Chondrocyte (in vitro differentiated cells): Measurements from ENCODE around the gene MYMK. TPM values are rescaled to one million over a fixed set of nuclear protein-coding genes. Genes with fewer than 3 reads are reported as not detected.

Experiments used
- DNase-seq: peaks from one replicate; pipeline ENCODE4 v3.0.0; 2021; ENCODE audit warnings: mixed read lengths, low spot score
- H3K27ac Mint-ChIP-seq: one replicate; pipeline ENCODE4 v1.8.0; 2021; ENCODE audit warnings: mild to moderate bottlenecking, moderate library complexity, mixed read lengths; ENCODE audit not compliant: unreplicated experiment
- H3K27me3 Mint-ChIP-seq: 2 replicates; pipeline ENCODE4 v1.8.0; 2021; ENCODE audit warnings: low read depth, mixed read lengths
- H3K36me3 Mint-ChIP-seq: 2 replicates; pipeline ENCODE4 v1.8.0; 2021; ENCODE audit warnings: low read depth, mixed read lengths
- H3K4me1 Mint-ChIP-seq: 2 replicates; pipeline ENCODE4 v1.8.0; 2021; ENCODE audit warnings: low read depth, mild to moderate bottlenecking, mixed read lengths
- H3K4me3 Mint-ChIP-seq: one replicate; pipeline ENCODE4 v1.8.0; 2021; ENCODE audit warnings: mild to moderate bottlenecking, moderate library complexity, mixed read lengths; ENCODE audit not compliant: unreplicated experiment
- H3K9me3 Mint-ChIP-seq: 2 replicates; pipeline ENCODE4 v1.8.0; 2021; ENCODE audit warnings: low read depth, mixed read lengths
- total RNA-seq: library from RNA; stranded (reverse); gene quantifications from 3 replicates; pipeline ENCODE4 v1.2.1, GENCODE V29; 2021
- TF ChIP-seq, protein P1 (sequence below): fragments of 200-600 bp; sonication (generic); IDR thresholded peaks from 2 replicates; pipeline ENCODE4 v1.5.0; 2021; ENCODE audit warnings: antibody characterized with exemption, mild to moderate bottlenecking, moderate library complexity

The MYMK gene
- total RNA-seq, 1 donor from 2014 or later, result not detected

DNA sequence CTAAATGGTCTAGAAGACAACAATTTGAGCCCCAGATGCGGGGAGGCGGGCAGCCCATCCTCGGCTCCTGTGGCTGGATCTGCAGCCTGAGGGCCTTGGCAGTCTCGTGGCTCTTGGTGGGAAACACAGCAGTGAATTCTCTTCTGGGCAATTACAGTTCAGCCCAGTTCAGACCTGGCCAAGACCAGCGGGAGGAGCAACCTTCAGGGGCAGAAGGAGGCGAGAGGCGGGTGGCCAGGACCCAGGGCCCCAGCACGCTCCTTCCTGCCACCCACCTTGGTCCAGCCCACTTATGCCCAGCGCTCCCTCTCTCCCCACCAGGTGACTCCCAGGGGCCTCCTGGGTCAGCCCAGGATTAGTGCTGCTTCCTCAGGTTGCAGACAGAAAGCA, 7.8 kb downstream of the MYMK start:
- no peaks in the 10 kb centered on the region for H3K9me3 Mint-ChIP-seq

DNA sequence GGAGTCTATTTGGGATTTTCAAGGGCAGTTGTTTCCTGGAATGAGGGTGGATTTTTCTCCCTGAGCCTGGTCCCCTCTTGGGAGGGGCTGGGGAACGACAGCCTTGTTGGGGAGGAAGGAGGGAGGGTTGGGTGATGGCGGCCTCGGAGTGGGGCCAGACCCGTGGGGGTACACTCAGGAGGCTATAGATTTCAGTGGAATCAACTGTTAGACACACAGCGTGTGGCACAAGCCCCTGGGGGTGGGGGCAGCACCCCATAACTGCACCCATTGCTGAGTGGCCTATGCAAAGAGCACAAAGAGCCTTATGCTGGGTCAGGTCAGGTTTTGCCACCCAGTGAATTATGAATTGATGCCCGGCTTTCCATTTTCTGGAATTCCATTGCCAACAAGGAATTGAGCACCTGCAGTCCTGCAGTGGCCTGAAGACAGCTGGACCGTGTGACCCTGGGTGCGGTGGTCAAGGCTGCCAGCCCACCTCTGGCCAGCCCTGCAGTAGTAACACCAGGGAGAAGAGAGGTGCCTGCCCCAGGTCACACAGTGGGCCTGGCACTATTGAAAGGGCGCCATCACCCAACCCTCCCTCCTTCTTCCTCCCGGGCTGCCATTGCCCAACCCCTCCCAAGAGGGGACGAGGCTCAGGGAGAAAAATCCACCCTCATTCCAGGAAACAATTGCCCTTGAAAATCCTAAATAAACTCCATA, 8.4 kb downstream of the MYMK start:
- peaks cover 12% of the 10 kb centered on the region for H3K4me1 Mint-ChIP-seq
- H3K36me3 Mint-ChIP-seq, result no peaks in the 10 kb centered on the region
- TF ChIP-seq, protein P1, sequence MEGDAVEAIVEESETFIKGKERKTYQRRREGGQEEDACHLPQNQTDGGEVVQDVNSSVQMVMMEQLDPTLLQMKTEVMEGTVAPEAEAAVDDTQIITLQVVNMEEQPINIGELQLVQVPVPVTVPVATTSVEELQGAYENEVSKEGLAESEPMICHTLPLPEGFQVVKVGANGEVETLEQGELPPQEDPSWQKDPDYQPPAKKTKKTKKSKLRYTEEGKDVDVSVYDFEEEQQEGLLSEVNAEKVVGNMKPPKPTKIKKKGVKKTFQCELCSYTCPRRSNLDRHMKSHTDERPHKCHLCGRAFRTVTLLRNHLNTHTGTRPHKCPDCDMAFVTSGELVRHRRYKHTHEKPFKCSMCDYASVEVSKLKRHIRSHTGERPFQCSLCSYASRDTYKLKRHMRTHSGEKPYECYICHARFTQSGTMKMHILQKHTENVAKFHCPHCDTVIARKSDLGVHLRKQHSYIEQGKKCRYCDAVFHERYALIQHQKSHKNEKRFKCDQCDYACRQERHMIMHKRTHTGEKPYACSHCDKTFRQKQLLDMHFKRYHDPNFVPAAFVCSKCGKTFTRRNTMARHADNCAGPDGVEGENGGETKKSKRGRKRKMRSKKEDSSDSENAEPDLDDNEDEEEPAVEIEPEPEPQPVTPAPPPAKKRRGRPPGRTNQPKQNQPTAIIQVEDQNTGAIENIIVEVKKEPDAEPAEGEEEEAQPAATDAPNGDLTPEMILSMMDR, result no peak
- DNase-seq, result no peak
- H3K27ac Mint-ChIP-seq, result no peak overlapping the region
- no peak overlapping the region for H3K4me3 Mint-ChIP-seq
- no peaks in the 10 kb centered on the region for H3K9me3 Mint-ChIP-seq
- H3K27me3 Mint-ChIP-seq, result peaks cover 6% of the 10 kb centered on the region

More for the DNA sequence above, 7.8 kb downstream of the MYMK start:
- Mint-ChIP-seq H3K27me3 (peaks cover 6% of the 10 kb centered on the region), H3K27ac (no peak overlapping the region), H3K4me1 (peaks cover 12% of the 10 kb centered on the region), H3K36me3 (no peaks in the 10 kb centered on the region), H3K4me3 (no peak overlapping the region)
- TF ChIP-seq, protein P1, result no peak
- no peak for DNase-seq

DNA sequence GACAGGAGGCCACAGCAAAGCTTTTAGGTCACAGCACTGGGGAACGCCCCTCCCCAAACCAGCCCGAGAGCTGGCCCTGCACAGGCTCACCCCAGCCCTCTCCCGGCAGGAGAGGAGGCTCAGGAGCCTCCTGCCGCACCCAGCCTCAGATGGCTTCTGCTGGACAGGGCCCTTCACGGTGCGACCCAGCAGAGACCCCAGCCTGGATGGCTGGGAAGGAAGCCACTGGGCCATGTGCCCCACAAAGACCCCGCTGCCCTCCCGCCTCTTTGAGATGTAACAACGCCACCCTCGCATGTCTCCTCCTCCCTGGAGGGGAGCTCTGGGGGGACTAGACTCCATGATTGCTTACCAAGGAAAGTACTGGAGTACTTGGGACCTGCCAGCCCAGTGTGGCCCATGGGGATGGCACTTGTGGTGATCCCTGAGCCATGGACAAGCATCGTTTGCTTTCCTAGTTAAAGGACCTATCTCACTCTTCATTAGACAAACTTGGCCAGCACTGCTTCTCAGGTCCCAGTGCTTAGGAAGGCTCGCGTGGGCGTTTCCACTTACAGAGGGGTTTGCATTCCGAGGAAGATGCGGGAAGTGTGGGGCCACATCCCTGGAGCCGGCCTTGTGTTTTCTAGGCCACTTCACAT, 9.0 kb downstream of the MYMK start:
- H3K36me3 Mint-ChIP-seq, result no peaks in the 10 kb centered on the region
- peaks cover 12% of the 10 kb centered on the region for H3K4me1 Mint-ChIP-seq
- no peaks in the 10 kb centered on the region for H3K9me3 Mint-ChIP-seq
- no peak overlapping the region for H3K27ac Mint-ChIP-seq
- TF ChIP-seq, protein P1, result no peak
- no peak overlapping the region for H3K4me3 Mint-ChIP-seq
- peaks cover 6% of the 10 kb centered on the region for H3K27me3 Mint-ChIP-seq
- DNase-seq, result no peak

DNA sequence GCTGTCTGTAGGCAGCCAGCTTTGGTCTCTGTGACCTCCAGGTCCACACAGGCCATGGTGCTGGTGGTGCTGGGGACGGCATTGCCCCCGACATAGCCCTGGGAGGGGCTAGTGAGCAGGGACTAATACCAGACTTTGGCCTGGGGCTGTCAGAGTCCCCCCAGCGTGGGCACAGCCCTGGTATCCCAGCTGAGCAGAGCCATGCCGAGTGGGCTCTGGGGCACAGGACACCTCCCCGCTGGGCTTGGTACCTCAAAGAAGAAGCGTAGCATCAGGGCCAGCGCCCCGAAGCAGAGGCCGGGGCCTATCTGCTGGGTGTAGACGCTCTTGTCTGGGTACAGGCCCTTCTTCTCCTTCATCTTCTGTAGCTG, 9.5 kb downstream of the MYMK start:
- Mint-ChIP-seq H3K4me1 (peaks cover 13% of the 10 kb centered on the region), H3K4me3 (no peak overlapping the region), H3K27ac (no peak overlapping the region), H3K9me3 (no peaks in the 10 kb centered on the region), H3K36me3 (no peaks in the 10 kb centered on the region), H3K27me3 (peaks cover 6% of the 10 kb centered on the region)
- TF ChIP-seq, protein P1, result no peak
- no peak for DNase-seq

DNA sequence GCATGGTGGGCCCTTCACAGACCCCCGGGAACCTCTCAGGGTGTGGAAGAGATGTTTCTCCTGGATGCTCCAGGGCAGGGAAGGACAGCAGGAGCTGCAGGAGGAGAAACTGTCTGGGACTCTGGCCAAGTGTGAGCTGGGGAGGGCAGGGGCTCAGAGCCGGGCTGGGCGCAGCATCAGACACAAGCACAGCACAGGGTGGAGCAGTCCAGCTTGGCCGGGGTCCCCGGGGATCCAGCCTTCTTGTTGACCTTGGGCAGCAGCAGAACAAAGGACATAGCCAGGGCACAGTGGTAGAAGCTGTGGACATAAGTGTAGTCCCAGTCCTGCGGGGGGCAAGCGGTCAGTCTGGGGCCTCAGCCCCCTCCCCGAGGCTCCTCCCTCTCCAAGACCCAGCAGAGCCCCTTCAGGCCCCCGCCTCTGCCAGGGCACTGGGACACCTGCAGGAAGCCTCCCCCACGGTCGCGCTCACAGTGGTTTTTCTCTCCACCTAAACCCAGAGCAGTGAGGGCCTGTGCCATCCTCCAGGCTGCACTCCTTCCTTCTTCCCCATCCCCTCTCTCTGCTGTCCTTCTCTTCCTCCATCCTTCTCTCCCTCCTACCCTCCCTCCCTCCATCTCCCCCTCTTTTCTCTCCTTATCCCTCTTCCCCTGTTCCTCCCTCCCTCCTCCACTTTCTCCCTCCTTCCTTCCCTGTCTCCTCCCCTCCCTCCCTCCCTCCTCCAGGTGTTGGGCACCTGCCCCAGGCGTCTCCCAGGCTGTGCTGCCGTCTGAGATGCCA, 10.1 kb downstream of the MYMK start:
- H3K27me3 Mint-ChIP-seq, result peaks cover 2% of the 10 kb centered on the region
- no peak overlapping the region for H3K27ac Mint-ChIP-seq
- H3K36me3 Mint-ChIP-seq, result no peaks in the 10 kb centered on the region
- no peak for DNase-seq
- no peak overlapping the region for H3K4me3 Mint-ChIP-seq
- peaks cover 19% of the 10 kb centered on the region for H3K4me1 Mint-ChIP-seq
- no peaks in the 10 kb centered on the region for H3K9me3 Mint-ChIP-seq
- TF ChIP-seq, protein P1, result no peak
